AG08395 (cell line): ENCODE results near the gene ARHGEF7.

Experiments used
- DNase-seq: peaks from one replicate; pipeline ENCODE4 v3.0.0; 2012; ENCODE audit warnings: mixed read lengths, low spot score

ARHGEF7 gene

GRCh38 chr13:111325941-111326620 is 211.0 kb downstream of the ARHGEF7 start:
- DNase-seq = no peak

- no peak for DNase-seq
These were observed 211.5 kb downstream of the ARHGEF7 start for GRCh38 chr13:111326621-111326965.

GRCh38 chr13:111326981-111327642 is 212.0 kb downstream of the ARHGEF7 start:
- DNase-seq = no peak

DNA sequence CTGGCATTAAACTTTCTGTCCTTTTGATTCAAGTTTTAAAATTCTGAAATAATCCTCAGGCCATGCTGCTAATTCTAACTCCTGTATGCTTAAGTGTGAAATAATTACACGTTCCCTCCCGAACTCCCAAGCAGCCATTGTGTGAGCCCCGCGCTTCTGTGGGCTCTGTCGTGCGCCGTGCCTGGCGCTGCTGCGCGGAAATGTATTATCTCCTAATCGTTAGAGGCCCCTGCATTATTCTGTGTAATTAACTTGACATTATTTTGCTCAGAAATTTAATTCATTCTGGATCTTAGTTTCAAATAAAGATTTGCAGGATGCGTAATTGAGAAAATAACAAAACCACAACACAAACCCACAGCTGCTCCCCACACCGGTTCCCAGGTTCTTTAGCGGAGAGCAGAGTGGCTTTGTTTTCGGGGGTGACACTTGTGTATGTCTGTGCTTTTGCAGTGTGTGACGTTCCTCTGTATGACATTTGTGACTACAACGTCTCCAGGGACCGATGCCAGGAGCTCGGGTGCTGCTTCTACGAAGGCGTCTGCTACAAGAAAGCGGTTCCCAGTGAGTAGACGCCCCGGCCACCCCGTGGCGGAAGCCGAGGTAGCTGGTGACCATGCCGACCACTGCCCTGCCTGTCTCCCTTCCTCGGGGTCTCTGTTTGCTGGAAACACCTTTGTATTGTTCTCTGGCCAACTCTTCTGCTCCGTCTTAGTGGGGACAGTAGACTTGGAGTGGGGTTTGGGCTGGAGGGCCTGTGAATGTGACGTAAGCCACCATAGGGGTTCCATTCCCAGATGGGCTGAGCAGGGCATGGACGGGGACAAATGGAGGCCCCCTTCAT is 212.8 kb downstream of the ARHGEF7 start:
- DNase-seq = no peak

GRCh38 chr13:111328574-111329410 is 213.7 kb downstream of the ARHGEF7 start:
- no peak for DNase-seq

GRCh38 chr13:111329641-111330040 is 214.5 kb downstream of the ARHGEF7 start:
- no peak for DNase-seq

- DNase-seq = no peak
These were observed 215.0 kb downstream of the ARHGEF7 start for GRCh38 chr13:111330066-111330610.

- DNase-seq = no peak
These were observed 220.2 kb downstream of the ARHGEF7 start for GRCh38 chr13:111335298-111335697.

DNA sequence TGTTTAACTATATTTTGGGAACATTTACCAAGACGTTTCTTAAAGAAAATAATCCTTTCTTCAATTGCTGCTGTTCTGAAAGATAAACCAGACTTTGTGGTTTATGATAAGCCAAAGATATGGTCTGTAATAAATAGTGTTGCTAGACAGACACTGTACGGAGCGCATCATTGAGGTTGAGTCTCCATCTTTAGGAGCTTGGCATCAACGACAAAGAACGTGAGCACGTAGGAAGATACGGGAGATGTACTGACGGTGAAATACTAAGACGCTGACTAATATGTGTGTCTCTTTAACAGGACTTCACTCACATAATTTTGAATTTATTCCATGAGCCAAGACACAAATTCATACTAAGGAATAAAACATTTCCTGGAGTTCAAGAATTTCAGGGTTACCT is 221.6 kb downstream of the ARHGEF7 start:
- no peak for DNase-seq

GRCh38 chr13:111337206-111337605 is 222.1 kb downstream of the ARHGEF7 start:
- peak; percentile 91 for DNase-seq

DNA sequence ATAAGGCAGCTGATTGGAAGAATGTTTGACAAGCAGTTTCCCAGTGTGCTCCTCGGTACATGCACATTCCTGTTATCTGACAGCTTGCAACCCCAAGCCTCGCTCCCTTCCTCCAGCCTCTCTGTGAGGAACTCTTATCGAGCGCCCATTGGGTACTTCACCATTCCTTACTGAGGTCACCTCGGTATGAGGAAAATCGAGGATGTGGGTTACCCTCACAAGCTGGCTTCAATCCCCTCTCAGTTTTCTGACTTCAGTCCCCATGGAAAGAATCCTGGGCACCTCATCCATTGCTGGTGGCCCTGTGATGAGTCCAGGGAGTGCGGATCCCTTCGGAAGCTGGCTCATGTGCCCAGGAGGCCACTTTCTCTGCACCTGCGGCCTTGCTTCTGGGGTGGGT is 222.6 kb downstream of the ARHGEF7 start:
- no peak for DNase-seq

- no peak for DNase-seq
These were observed 223.7 kb downstream of the ARHGEF7 start for GRCh38 chr13:111338841-111339240.

GRCh38 chr13:111339366-111340143 is 224.4 kb downstream of the ARHGEF7 start:
- no peak for DNase-seq

DNA sequence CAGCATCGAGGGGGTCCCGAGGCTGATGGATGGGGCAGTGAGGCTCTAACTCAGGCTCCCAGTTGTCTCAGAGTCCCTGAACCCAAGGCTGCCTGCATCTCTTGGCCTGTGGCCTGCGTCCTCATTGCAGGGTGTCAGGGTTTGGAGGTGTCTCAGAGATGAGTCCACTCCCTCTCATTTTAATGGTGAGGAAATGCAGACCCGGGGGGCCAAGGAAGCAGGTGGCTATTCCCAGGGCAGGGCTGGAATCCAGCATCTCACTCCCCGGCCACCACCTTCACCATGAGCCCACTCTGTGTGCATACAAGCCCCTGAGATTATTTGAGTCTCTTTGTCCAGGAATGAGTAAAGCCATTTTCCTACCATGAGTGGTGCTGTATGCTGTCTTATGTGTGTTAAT is 226.8 kb downstream of the ARHGEF7 start:
- DNase-seq = no peak

- DNase-seq = no peak
These were observed 227.6 kb downstream of the ARHGEF7 start for GRCh38 chr13:111342721-111343120.

DNA sequence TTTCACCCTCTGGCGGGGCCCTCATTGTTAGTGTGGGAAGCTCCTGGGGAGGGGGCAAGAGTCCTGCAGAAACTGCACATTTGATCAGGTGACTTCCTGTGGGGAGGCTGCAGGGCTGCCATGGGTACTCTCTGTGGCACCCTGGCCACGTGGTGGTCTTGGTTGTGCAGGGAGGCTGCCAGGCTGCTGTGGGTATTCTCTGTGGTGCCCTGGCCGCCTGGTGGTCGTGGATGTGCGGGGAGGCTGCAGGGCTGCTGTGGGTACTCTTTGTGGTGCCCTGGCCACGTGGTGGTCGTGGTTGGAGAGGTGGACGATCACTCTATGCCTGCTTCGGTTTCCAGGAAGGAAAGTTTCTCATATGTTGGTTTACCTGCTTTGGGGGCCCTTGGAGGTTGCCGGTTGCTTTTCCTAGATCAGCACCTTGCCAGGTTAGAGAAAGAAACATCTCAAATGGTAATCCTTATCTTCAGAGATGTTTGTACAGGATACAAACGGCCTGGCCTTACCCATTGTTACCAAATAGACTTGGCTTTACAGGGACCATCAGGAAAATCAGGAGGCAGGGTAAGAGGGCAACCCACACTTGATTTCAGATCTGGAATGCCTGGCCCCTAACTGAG is 228.2 kb downstream of the ARHGEF7 start:
- no peak for DNase-seq

DNA sequence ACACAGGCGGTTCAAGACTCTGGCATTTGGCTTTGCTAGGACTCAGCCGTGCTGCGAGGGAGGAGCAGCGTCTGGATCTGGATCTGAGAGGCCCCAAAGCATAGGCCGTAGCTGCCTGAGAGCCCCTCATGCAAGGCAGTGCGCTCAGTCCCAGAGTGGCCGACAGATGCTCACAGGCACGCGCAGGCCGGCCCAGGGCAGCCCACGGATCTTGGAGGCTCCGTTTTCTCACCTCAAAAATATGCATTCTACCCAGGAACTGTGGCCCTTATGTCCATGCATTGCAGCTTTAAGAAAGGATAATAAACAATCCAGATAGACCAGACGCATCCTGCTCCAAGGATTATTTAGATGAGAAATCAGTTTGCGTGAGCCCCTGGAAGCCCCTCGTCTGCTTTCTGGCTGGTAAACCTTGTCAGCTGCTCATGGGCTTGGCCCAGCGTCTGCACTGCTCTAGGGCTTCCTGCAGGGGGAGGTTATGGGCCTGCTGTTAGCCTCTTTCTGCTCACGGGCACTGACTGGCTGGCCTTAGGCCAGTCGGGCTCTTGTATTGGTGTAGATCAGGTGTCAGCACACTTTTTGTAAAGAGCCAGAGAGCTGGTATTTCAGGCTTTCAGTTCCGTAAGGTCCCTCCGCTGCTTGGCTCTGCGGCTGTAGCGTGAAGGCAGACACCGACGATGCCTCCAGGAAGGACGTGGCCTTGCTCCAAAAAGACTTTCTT is 229.5 kb downstream of the ARHGEF7 start:
- DNase-seq = peak; percentile 38

DNA sequence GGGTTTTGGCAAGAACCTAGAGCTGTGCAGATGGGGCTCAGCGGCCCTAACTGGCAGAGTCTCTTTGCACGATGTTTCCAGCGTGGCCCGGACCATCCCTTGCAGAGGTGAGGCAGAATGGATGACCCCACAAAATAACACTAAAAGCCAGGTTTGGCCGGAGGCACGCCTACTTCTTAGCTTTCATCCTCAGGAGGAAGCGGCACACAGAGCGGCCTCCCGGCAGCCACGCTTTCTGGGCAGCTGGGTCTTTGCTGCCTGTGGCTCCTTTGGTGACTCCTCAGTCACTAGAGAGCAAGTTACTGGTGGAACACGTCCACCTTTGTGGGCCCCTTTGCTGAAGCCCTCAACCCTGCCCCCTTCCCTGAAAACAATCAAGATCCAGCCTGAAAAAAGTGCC is 230.6 kb downstream of the ARHGEF7 start:
- no peak for DNase-seq

DNA sequence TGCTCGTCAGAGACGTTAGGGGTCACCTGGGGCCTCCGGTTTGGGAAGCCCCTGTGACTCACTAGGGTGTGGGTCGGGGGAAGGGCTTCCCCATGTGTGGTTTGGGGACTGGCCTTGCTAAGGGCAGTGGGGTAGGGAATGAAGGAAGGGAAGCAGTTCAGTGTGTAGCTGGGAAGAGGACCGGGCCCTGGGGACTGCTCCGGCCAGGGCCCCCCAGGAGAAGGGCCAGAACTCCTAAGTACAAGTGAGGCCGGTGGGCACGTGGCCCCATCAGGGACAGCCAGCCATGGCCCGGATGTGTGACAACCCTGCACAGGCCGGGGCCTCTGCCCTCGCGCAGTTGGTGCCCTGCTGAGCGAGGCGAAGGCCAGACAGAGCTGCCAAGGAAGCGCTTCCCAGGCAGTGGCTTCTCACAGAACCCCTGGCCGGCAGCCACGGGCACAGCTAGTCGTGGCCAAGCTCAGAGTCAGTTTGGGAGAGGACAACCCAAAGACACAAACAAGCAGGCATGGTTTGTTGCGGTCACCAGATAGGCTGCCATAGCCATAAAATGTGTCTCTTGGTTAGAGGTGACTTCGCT is 231.1 kb downstream of the ARHGEF7 start:
- no peak for DNase-seq

- no peak for DNase-seq
These were observed 232.3 kb downstream of the ARHGEF7 start for GRCh38 chr13:111347438-111347837.
